GM23248 (cell line): ENCODE results near the gene ETHE1. TPM values are rescaled to one million over a fixed set of nuclear protein-coding genes. Genes with fewer than 3 reads are reported as not detected.

ENCODE experiments used
- DNase-seq: peaks from one replicate; pipeline ENCODE4 v3.0.0-alpha.2; 2015
- H2AFZ ChIP-seq: fragments of 200-600 bp; sonication (generic); 2 replicates; pipeline ENCODE4 v1.6.1; 2016; ENCODE audit warnings: antibody characterized with exemption
- H3F3A ChIP-seq: fragments of 200-600 bp; sonication (generic); 2 replicates; pipeline ENCODE4 v1.6.1; 2016; ENCODE audit warnings: mild to moderate bottlenecking, antibody characterized with exemption, mixed run types; ENCODE audit not compliant: insufficient read depth
- H3K27ac ChIP-seq: fragments of 200-600 bp; sonication (generic); 2 replicates; pipeline ENCODE4 v1.5.1; 2016; ENCODE audit warnings: mild to moderate bottlenecking
- H3K27me3 ChIP-seq: fragments of 200-600 bp; sonication (generic); replicated peaks from 2 replicates; pipeline ENCODE4 v1.6.1; 2016; ENCODE audit warnings: mild to moderate bottlenecking; ENCODE audit not compliant: insufficient read depth
- H3K36me3 ChIP-seq: fragments of 200-600 bp; sonication (generic); 2 replicates; pipeline ENCODE4 v1.6.1; 2016; ENCODE audit warnings: low read depth, mild to moderate bottlenecking
- H3K4me1 ChIP-seq: fragments of 200-600 bp; sonication (generic); 2 replicates; pipeline ENCODE4 v1.6.1; 2016; ENCODE audit warnings: mild to moderate bottlenecking; ENCODE audit not compliant: insufficient read depth
- H3K4me2 ChIP-seq: fragments of 200-600 bp; sonication (generic); one replicate; pipeline ENCODE4 v1.6.1; 2016; ENCODE audit warnings: mild to moderate bottlenecking; ENCODE audit not compliant: unreplicated experiment
- H3K4me3 ChIP-seq: fragments of 200-600 bp; sonication (generic); 2 replicates; pipeline ENCODE4 v1.5.1; 2016; ENCODE audit warnings: mild to moderate bottlenecking
- H3K79me2 ChIP-seq: fragments of 200-600 bp; sonication (generic); 2 replicates; pipeline ENCODE4 v1.6.1; 2016; ENCODE audit warnings: mild to moderate bottlenecking; ENCODE audit not compliant: insufficient read depth
- H3K9ac ChIP-seq: fragments of 200-600 bp; sonication (generic); 2 replicates; pipeline ENCODE4 v1.6.1; 2016; ENCODE audit warnings: mild to moderate bottlenecking
- H3K9me2 ChIP-seq: fragments of 200-600 bp; sonication (generic); 2 replicates; pipeline ENCODE4 v1.6.1; 2016; ENCODE audit warnings: mixed run types, mild to moderate bottlenecking, moderate library complexity; ENCODE audit not compliant: insufficient read depth
- H3K9me3 ChIP-seq: fragments of 200-600 bp; sonication (generic); one replicate; pipeline ENCODE4 v1.6.1; 2017; ENCODE audit warnings: low read depth
- H4K20me1 ChIP-seq: fragments of 200-600 bp; sonication (generic); 2 replicates; pipeline ENCODE4 v1.6.0; 2016; ENCODE audit not compliant: insufficient read depth
- EZH2 ChIP-seq: fragments of 200-600 bp; sonication (generic); IDR thresholded peaks from 2 replicates; pipeline ENCODE4 v1.6.1; 2018; ENCODE audit warnings: antibody characterized with exemption, mild to moderate bottlenecking; ENCODE audit not compliant: insufficient read depth, poor library complexity, severe bottlenecking
- EZH2phosphoT487 ChIP-seq: fragments of 200-600 bp; sonication (generic); IDR thresholded peaks from 2 replicates; pipeline ENCODE4 v1.6.1; 2018; ENCODE audit warnings: antibody characterized with exemption, moderate library complexity, mild to moderate bottlenecking, low read depth; ENCODE audit not compliant: insufficient read depth
- WGBS, 2 experiments: methylation state at CpG; one replicate each; pipeline ENCODE4 v1.1.6; 2015 to 2017; ENCODE audit warnings: low lambda C conversion rate in 2 of 2, low coverage in 1 of 2; ENCODE audit errors: missing lambda C conversion rate in 2 of 2; 5-methylcytosine and 5-hydroxymethylcytosine counted together
- in situ Hi-C: fragments of 300-500 bp; cut with MboI; formaldehyde crosslinking; loops from 2 replicates; pipeline ENCODE4 v1.15.0; 2020
- polyA plus RNA-seq: library from polyadenylated mRNA; unstranded; fragments of >200 nt; fragmentation: Nextera tagmentation; extraction: Ambion mirVana; gene quantifications from 2 replicates; pipeline ENCODE4 v1.2.1, GENCODE V29; 2016
- total RNA-seq: library from RNA; depleted of rRNA; stranded (reverse); fragments of >200 nt; shearing (Covaris generic); gene quantifications from 2 replicates; pipeline ENCODE4 v1.2.3, GENCODE V29; 2014

The ETHE1 gene
- total and polyA plus RNA-seq, 2 experiments from 2014 or later: 70.8 to 100.0 TPM

DNA sequence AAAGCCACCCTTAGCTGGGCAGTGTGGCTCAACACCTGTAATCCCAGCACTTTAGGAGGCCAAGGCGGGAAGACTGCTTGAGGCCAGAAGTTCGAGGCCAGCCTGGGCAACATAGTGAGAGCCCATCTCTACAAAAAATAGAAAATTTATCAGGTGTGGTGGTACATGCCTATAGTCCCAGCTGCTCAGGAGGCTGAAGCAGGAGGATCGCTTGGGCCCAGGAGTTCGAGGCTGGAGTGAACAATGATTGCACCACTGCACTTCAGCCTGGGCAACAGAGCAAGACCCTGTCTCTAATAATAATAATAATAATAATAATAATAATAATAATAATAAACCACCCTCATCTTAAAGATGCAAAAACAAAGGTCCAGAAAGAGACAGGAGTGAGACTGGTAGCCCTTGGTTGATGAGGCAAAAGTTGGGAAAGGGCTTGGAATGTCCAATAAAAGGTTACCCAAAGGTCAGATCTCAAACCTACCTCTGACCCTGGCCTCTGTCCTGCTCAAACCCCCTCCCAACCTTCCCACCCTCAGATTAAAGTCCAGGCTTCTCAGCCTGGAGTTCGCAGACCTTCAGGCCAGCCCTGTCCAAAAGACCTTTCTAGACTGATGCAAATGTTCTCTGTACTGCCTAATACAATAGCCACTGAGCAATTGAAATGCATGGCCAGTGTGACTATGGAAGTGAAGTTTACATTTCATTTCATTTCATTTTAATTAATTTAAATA lies 15.1 kb upstream of the ETHE1 start:
- 94 to 97% methylated on average over 5 of the region's 5 CpGs for WGBS, 2 experiments

DNA sequence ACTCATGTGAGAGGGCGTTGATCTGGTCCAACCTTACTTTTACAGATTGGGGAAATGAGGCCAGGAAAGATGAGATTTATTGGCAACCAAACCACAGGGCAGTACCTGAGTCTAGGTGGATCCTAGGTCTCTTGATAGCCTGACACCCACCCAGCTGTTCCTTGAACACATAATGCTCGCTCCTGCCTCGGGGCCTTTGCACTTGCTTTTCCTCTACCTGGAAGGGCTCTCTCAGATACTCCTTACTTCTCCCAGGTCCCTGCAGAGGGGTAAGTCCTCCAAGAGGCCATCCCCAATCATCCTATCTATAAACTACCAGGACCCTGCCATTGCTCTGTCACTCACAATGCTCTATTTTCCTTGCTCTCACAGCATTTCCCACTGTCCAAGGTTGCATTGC lies 13.4 kb upstream of the ETHE1 start:
- 96 to 98% methylated on average over 3 of the region's 3 CpGs for WGBS, 2 experiments
- H3K79me2 ChIP-seq: no peaks in the 10 kb centered on the region
- no peaks in the 10 kb centered on the region for H3K9me2 ChIP-seq
- H3K27me3 ChIP-seq: no peaks in the 10 kb centered on the region
- in situ Hi-C loops: no loop called here
- no peak overlapping the region for H3K4me2 ChIP-seq
- no peak for DNase-seq
- no peaks in the 10 kb centered on the region for H3K9me3 ChIP-seq
- H3K27ac ChIP-seq: no peak overlapping the region
- no peak for TF ChIP-seq EZH2
- TF ChIP-seq EZH2phosphoT487: no peak
- H3K9ac ChIP-seq: no peak overlapping the region
- no peaks in the 10 kb centered on the region for H3K4me1 ChIP-seq
- no peaks in the 10 kb centered on the region for H4K20me1 ChIP-seq
- H3K36me3 ChIP-seq: peaks cover 10% of the 10 kb centered on the region; the same call in 1 of the 2 replicates
- no peak overlapping the region for H3K4me3 ChIP-seq
- no peaks in the 10 kb centered on the region for H3F3A ChIP-seq
- H2AFZ ChIP-seq: no peak overlapping the region

More for the DNA sequence above, 15.1 kb upstream of the ETHE1 start:
- H3K36me3 ChIP-seq: peaks cover 10% of the 10 kb centered on the region; the same call in 1 of the 2 replicates
- H3K4me2 ChIP-seq: no peak overlapping the region
- DNase-seq: no peak
- no peaks in the 10 kb centered on the region for H3K27me3 ChIP-seq
- H3K27ac ChIP-seq: no peak overlapping the region
- H4K20me1 ChIP-seq: no peaks in the 10 kb centered on the region
- H3K9me2 ChIP-seq: no peaks in the 10 kb centered on the region
- H3K9ac ChIP-seq: no peak overlapping the region
- TF ChIP-seq EZH2: no peak
- no peak for TF ChIP-seq EZH2phosphoT487
- H3K4me1 ChIP-seq: no peaks in the 10 kb centered on the region
- no peaks in the 10 kb centered on the region for H3K79me2 ChIP-seq
- H3F3A ChIP-seq: no peaks in the 10 kb centered on the region
- H3K9me3 ChIP-seq: no peaks in the 10 kb centered on the region
- H2AFZ ChIP-seq: no peak overlapping the region
- in situ Hi-C loops: no loop called here
- no peak overlapping the region for H3K4me3 ChIP-seq

DNA sequence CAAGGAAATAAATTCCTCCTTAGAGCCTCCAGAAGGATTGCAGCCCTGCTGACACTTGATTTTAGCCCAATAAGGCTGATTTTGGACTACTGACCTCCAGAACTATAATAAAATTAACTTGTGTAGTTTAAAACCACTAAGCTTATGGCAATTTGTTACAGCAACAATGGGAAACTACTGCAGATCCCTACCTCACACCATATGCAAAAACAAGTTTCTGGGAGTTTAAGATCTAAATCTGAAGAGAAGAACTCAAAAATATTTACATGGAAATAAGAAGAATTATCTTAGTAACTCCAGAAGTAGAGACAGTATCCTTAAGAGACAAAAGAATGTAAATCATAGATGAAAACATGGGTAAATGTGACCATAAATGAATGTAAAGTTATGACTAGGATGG lies 11.9 kb upstream of the ETHE1 start:
- no peak for DNase-seq
- TF ChIP-seq EZH2 (no peak), EZH2phosphoT487 (no peak)
- Histone ChIP-seq H3K4me3 (no peak overlapping the region), H3K4me1 (no peaks in the 10 kb centered on the region), H3K9ac (no peak overlapping the region), H3K9me2 (no peaks in the 10 kb centered on the region), H3K79me2 (no peaks in the 10 kb centered on the region), H4K20me1 (no peaks in the 10 kb centered on the region), H3K27ac (no peak overlapping the region), H3F3A (no peaks in the 10 kb centered on the region), H3K9me3 (no peaks in the 10 kb centered on the region), H3K4me2 (no peak overlapping the region), H2AFZ (no peak overlapping the region), H3K36me3 (peaks cover 10% of the 10 kb centered on the region; the same call in 1 of the 2 replicates), H3K27me3 (no peaks in the 10 kb centered on the region)
- in situ Hi-C loops: no loop called here

DNA sequence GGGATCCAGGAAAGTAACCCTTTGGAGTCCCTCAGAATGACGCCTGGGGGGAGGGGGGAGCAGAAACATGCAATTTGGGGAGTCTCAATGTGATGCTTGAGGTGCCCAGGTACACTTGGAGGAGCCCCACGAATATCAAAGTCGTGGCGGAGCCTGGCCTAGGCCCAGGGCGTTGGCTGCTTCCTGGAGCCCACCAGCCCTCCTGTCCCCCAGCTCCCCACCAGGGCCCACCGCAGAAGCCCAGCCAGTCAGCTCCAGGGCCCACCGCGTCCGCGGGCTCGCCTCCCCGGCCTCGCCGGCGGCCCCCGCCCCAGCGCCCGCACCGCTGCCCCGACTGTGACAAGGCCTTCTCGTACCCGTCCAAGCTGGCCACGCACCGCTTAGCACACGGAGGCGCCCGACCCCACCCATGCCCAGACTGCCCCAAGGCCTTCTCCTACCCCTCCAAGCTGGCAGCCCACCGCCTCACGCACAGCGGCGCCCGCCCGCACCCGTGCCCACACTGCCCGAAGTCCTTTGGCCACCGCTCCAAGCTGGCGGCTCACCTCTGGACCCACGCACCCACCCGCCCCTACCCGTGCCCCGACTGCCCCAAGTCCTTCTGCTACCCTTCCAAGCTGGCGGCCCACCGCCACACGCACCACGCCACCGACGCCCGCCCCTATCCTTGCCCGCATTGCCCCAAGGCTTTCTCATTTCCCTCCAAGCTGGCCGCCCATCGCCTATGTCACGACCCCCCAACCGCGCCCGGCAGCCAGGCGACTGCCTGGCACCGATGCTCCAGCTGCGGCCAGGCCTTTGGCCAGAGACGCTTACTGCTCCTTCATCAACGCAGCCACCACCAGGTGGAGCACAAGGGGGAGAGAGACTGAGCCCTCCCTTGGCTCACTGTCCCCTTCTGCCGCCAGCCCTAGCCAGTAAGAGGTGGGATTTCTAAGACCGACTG lies 8.1 kb upstream of the ETHE1 start:
- Histone ChIP-seq H4K20me1 (no peaks in the 10 kb centered on the region), H3K4me1 (peaks cover 6% of the 10 kb centered on the region; the same call in 1 of the 2 replicates), H3K4me3 (no peak overlapping the region), H2AFZ (no peak overlapping the region), H3K27ac (no peak overlapping the region), H3K79me2 (no peaks in the 10 kb centered on the region), H3K9me3 (no peaks in the 10 kb centered on the region), H3K36me3 (peaks cover 10% of the 10 kb centered on the region; the same call in 1 of the 2 replicates), H3K27me3 (no peaks in the 10 kb centered on the region), H3K9me2 (no peaks in the 10 kb centered on the region), H3K9ac (no peak overlapping the region), H3K4me2 (no peak overlapping the region), H3F3A (peaks cover 11% of the 10 kb centered on the region)
- no peak for TF ChIP-seq EZH2phosphoT487
- no peak for TF ChIP-seq EZH2
- in situ Hi-C loops: no loop called here
- DNase-seq: peak; percentile 71
- WGBS, 2 experiments: 59 to 71% methylated on average over 28 to 62 of the region's 62 CpGs
